GM10266 (cell line): Measurements from ENCODE around the gene NDUFAF4.

Experiments
- DNase-seq: peaks from one replicate; pipeline ENCODE4 v3.0.0; 2012; ENCODE audit errors: extremely low spot score
- CTCF ChIP-seq: IDR thresholded peaks from 2 replicates; pipeline ENCODE4 v1.5.1; 2012; ENCODE audit warnings: mild to moderate bottlenecking, low read depth; ENCODE audit not compliant: control insufficient read depth, insufficient read depth; ENCODE audit errors: missing control alignments

Gene NDUFAF4

GRCh38 chr6:96934087-96934486, 36.4 kb upstream of the NDUFAF4 start:
- no peak for TF ChIP-seq CTCF
- DNase-seq = no peak

- no peak for DNase-seq
- TF ChIP-seq CTCF = no peak
These were observed 33.5 kb upstream of the NDUFAF4 start for GRCh38 chr6:96931198-96931597.

- no peak for TF ChIP-seq CTCF
- no peak for DNase-seq
These were observed 32.0 kb upstream of the NDUFAF4 start for GRCh38 chr6:96929741-96930140.

- TF ChIP-seq CTCF = no peak
These were observed 30.0 kb upstream of the NDUFAF4 start for GRCh38 chr6:96927660-96928059.

GRCh38 chr6:96926425-96926824, 28.7 kb upstream of the NDUFAF4 start:
- DNase-seq = no peak
- TF ChIP-seq CTCF = no peak

More at GRCh38 chr6:96927660-96928059, 30.0 kb upstream of the NDUFAF4 start:
- no peak for DNase-seq

- no peak for DNase-seq
These were observed 27.6 kb upstream of the NDUFAF4 start for GRCh38 chr6:96925290-96925687.

More at GRCh38 chr6:96925290-96925687, 27.6 kb upstream of the NDUFAF4 start:
- no peak for TF ChIP-seq CTCF
